OCI-LY1 (cell line): Measurements from ENCODE around the gene CFAP97D2.

Source experiments
- H2AFZ ChIP-seq: fragments of 200-600 bp; sonication (generic), shearing (Covaris generic); 2 replicates; pipeline ENCODE4 v1.6.0; 2014; ENCODE audit warnings: antibody characterized with exemption, mild to moderate bottlenecking, low read length
- H3F3A ChIP-seq: fragments of 200-600 bp; sonication (generic), shearing (Covaris generic); 2 replicates; pipeline ENCODE4 v1.6.0; 2014; ENCODE audit warnings: mild to moderate bottlenecking, antibody characterized with exemption, low read length, moderate library complexity; ENCODE audit not compliant: insufficient read depth
- H3K27ac ChIP-seq: fragments of 200-600 bp; sonication (generic); 2 replicates; pipeline ENCODE4 v1.5.1; 2014; ENCODE audit warnings: low read length, mixed run types, mild to moderate bottlenecking, low read depth; ENCODE audit not compliant: poor library complexity, severe bottlenecking
- H3K27me3 ChIP-seq: fragments of 200-600 bp; sonication (generic); 2 replicates; pipeline ENCODE4 v1.6.0; 2014; ENCODE audit warnings: antibody characterized with exemption, mild to moderate bottlenecking, low read length, moderate library complexity; ENCODE audit not compliant: insufficient read depth
- H3K36me3 ChIP-seq: fragments of 200-600 bp; sonication (generic); 2 replicates; pipeline ENCODE4 v1.6.1; 2014; ENCODE audit warnings: mild to moderate bottlenecking, antibody characterized with exemption, low read length, moderate library complexity, mixed read lengths; ENCODE audit not compliant: insufficient read depth
- H3K4me1 ChIP-seq: fragments of 200-600 bp; sonication (generic); 2 replicates; pipeline ENCODE4 v1.5.1; 2014; ENCODE audit warnings: mild to moderate bottlenecking, low read length, moderate library complexity; ENCODE audit not compliant: insufficient read depth, severe bottlenecking
- H3K4me2 ChIP-seq: fragments of 200-600 bp; sonication (generic), shearing (Covaris generic); 2 replicates; pipeline ENCODE4 v1.6.1; 2014; ENCODE audit warnings: low read length
- H3K4me3 ChIP-seq: fragments of 200-600 bp; sonication (generic); 2 replicates; pipeline ENCODE4 v1.5.1; 2014; ENCODE audit warnings: low read length, low read depth, mild to moderate bottlenecking, mixed read lengths; ENCODE audit not compliant: poor library complexity, severe bottlenecking
- H3K79me2 ChIP-seq: fragments of 200-600 bp; shearing (Covaris generic); 2 replicates; pipeline ENCODE4 v1.6.1; 2016; ENCODE audit warnings: mixed run types, low read length, mixed read lengths; ENCODE audit not compliant: insufficient read depth
- H3K9ac ChIP-seq: fragments of 200-600 bp; sonication (generic), shearing (Covaris generic); 2 replicates; pipeline ENCODE4 v1.6.1; 2014; ENCODE audit warnings: mild to moderate bottlenecking, low read length, mixed read lengths
- H3K9me2 ChIP-seq: fragments of 200-600 bp; sonication (generic), shearing (Covaris generic); 2 replicates; pipeline ENCODE4 v1.6.1; 2014; ENCODE audit warnings: low read depth, mild to moderate bottlenecking, low read length, mixed read lengths
- H3K9me3 ChIP-seq: fragments of 200-600 bp; shearing (Covaris generic); 2 replicates; pipeline ENCODE4 v1.6.1; 2014; ENCODE audit warnings: low read length, mixed read lengths
- H4K20me1 ChIP-seq: fragments of 200-600 bp; sonication (generic), shearing (Covaris generic); 2 replicates; pipeline ENCODE4 v1.6.0; 2016; ENCODE audit warnings: mild to moderate bottlenecking, low read length; ENCODE audit not compliant: insufficient read depth
- CTCF ChIP-seq: fragments of 200-600 bp; sonication (generic), shearing (Covaris generic); IDR thresholded peaks from 2 replicates; pipeline ENCODE4 v1.5.1; 2017; ENCODE audit warnings: mild to moderate bottlenecking, antibody characterized with exemption, low read length, moderate library complexity, mixed read lengths
- EZH2 ChIP-seq: fragments of 200-600 bp; sonication (generic), shearing (Covaris generic); IDR thresholded peaks from 2 replicates; pipeline ENCODE4 v1.8.0; 2017; ENCODE audit warnings: borderline replicate concordance, mixed run types, mild to moderate bottlenecking, antibody characterized with exemption, low read length, moderate library complexity, mixed read lengths

The CFAP97D2 gene

GRCh38 chr13:114257014-114257413 is 78.0 kb downstream of the CFAP97D2 start:
- no peak overlapping the region for H3K4me3 ChIP-seq
- TF ChIP-seq EZH2, result no peak
- no peaks in the 10 kb centered on the region for H3K27me3 ChIP-seq
- H2AFZ ChIP-seq, result no peak overlapping the region
- H3K36me3 ChIP-seq, result peaks cover 94% of the 10 kb centered on the region
- H3K9me2 ChIP-seq, result no peaks in the 10 kb centered on the region
- H3F3A ChIP-seq, result no peaks in the 10 kb centered on the region
- no peak overlapping the region for H3K9ac ChIP-seq
- H3K4me1 ChIP-seq, result no peaks in the 10 kb centered on the region
- H3K4me2 ChIP-seq, result no peak overlapping the region
- H3K9me3 ChIP-seq, result no peaks in the 10 kb centered on the region
- H3K27ac ChIP-seq, result no peak overlapping the region
- no peaks in the 10 kb centered on the region for H3K79me2 ChIP-seq
- no peaks in the 10 kb centered on the region for H4K20me1 ChIP-seq

GRCh38 chr13:114258589-114258988 is 79.5 kb downstream of the CFAP97D2 start:
- Histone ChIP-seq H3K27me3 (no peaks in the 10 kb centered on the region), H3K27ac (no peak overlapping the region), H3K4me3 (no peak overlapping the region), H3K36me3 (peaks cover 97% of the 10 kb centered on the region), H3K9ac (no peak overlapping the region), H3K4me1 (no peaks in the 10 kb centered on the region), H3K9me3 (no peaks in the 10 kb centered on the region), H3K9me2 (no peaks in the 10 kb centered on the region), H3F3A (no peaks in the 10 kb centered on the region), H3K79me2 (no peaks in the 10 kb centered on the region), H4K20me1 (no peaks in the 10 kb centered on the region), H3K4me2 (no peak overlapping the region), H2AFZ (no peak overlapping the region)
- TF ChIP-seq EZH2, result no peak
- TF ChIP-seq CTCF, result no peak

DNA sequence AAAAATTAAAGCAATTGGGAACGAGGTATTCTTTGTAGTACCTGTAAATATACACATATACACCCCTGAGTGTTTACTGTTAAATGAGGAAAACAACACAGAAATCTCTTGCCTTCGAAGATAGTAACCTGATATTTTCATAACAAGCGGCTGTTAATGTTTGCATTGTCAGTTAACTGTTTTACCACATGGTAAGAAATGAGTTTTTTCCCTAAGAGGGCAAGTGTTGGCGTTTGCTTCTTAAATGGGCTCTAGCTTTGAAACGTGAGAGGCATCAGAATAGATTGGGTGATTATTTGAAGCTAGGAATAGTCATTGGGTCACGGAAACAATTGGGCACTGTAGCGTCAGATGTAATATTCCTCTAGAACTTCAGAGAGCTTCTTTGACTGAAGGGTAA is 80.3 kb downstream of the CFAP97D2 start:
- no peaks in the 10 kb centered on the region for H3K9me2 ChIP-seq
- peaks cover 100% of the 10 kb centered on the region for H3K36me3 ChIP-seq
- no peak overlapping the region for H3K9ac ChIP-seq
- H3K27ac ChIP-seq, result peak overlapping the region; percentile 4
- H2AFZ ChIP-seq, result no peak overlapping the region
- H3K4me2 ChIP-seq, result no peak overlapping the region
- H3K4me1 ChIP-seq, result no peaks in the 10 kb centered on the region
- H3F3A ChIP-seq, result no peaks in the 10 kb centered on the region
- H3K4me3 ChIP-seq, result no peak overlapping the region
- no peaks in the 10 kb centered on the region for H3K79me2 ChIP-seq
- no peak for TF ChIP-seq EZH2
- TF ChIP-seq CTCF, result no peak
- no peaks in the 10 kb centered on the region for H3K27me3 ChIP-seq
- no peaks in the 10 kb centered on the region for H4K20me1 ChIP-seq
- H3K9me3 ChIP-seq, result no peaks in the 10 kb centered on the region

DNA sequence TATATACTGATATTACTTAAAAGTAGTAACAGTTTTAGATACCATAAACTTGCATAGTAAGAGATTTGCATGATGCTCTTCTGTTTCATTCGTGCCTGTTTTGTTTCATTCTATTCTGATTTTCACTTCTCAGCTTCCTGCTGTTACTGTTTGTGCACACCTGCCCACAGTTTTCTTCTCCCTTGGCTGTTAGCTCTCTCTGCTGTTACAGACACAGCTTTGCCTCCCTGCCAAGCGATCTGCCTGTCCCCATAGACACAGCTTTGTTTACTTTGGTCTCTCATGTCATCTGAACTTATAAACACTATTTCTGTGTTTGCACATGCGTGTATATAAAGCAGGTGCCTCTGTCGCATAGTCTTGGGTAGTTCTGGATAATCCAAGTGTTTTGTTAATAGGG is 80.9 kb downstream of the CFAP97D2 start:
- H3K36me3 ChIP-seq, result peaks cover 100% of the 10 kb centered on the region
- TF ChIP-seq EZH2 (no peak), CTCF (no peak)
- H3K79me2 ChIP-seq, result no peaks in the 10 kb centered on the region
- H3F3A ChIP-seq, result no peaks in the 10 kb centered on the region
- H2AFZ ChIP-seq, result no peak overlapping the region
- no peaks in the 10 kb centered on the region for H3K4me1 ChIP-seq
- no peak overlapping the region for H3K9ac ChIP-seq
- no peaks in the 10 kb centered on the region for H3K9me3 ChIP-seq
- peak overlapping the region; percentile 4 for H3K27ac ChIP-seq
- H3K9me2 ChIP-seq, result no peaks in the 10 kb centered on the region
- no peak overlapping the region for H3K4me3 ChIP-seq
- no peaks in the 10 kb centered on the region for H4K20me1 ChIP-seq
- no peak overlapping the region for H3K4me2 ChIP-seq
- no peaks in the 10 kb centered on the region for H3K27me3 ChIP-seq
